HepG2 (cell line): Measurements from ENCODE around the gene YWHAQ. TPM values are rescaled to one million over a fixed set of nuclear protein-coding genes. Genes with fewer than 3 reads are reported as not detected.

ENCODE experiments used
- AKAP8 ChIP-seq: sonication (generic); formaldehyde crosslinking; IDR thresholded peaks from 2 replicates; pipeline ENCODE4 v1.5.1; 2020; ENCODE audit warnings: mild to moderate bottlenecking, missing genetic modification reagents
- ARNT2 ChIP-seq: sonication (generic); formaldehyde crosslinking; IDR thresholded peaks from 2 replicates; pipeline ENCODE4 v1.8.0; 2022; ENCODE audit warnings: mild to moderate bottlenecking, low read depth, missing genetic modification reagents, moderate library complexity
- CBX1 ChIP-seq: IDR thresholded peaks from one replicate; pipeline ENCODE4 v1.6.1; 2016; ENCODE audit warnings: antibody characterized with exemption, low read depth
- CBX5 ChIP-seq: sonication (generic); formaldehyde crosslinking; IDR thresholded peaks from 2 replicates; pipeline ENCODE4 v1.4.0; 2020; ENCODE audit warnings: missing genetic modification reagents, borderline replicate concordance
- KDM6A ChIP-seq: IDR thresholded peaks from 2 replicates; pipeline ENCODE4 v1.6.1; 2016; ENCODE audit warnings: low read depth
- MXD1 ChIP-seq: sonication (generic); formaldehyde crosslinking; IDR thresholded peaks from 2 replicates; pipeline ENCODE4 v1.4.0; 2020; ENCODE audit warnings: mild to moderate bottlenecking, missing genetic modification reagents
- PCBP2 ChIP-seq: fragments of 200-400 bp; formaldehyde crosslinking; optimal IDR thresholded peaks from 2 replicates; pipeline ENCODE3; 2018; ENCODE audit warnings: low read length, low read depth; ENCODE audit not compliant: poor library complexity, severe bottlenecking
- PHF21A ChIP-seq: sonication (generic); formaldehyde crosslinking; IDR thresholded peaks from 2 replicates; pipeline ENCODE4 v1.5.0; 2020; ENCODE audit warnings: mild to moderate bottlenecking, missing genetic modification reagents
- POLR2A ChIP-seq, 2 experiments: IDR thresholded peaks; 2 replicates each; pipeline ENCODE4 v1.6.1; 2011; ENCODE audit warnings: low read depth in 2 of 2, low read length in 2 of 2, mild to moderate bottlenecking in 1 of 2, moderate library complexity in 1 of 2; ENCODE audit not compliant: insufficient read depth in 1 of 2
- TBX2 ChIP-seq: sonication (generic); formaldehyde crosslinking; IDR thresholded peaks from 2 replicates; pipeline ENCODE4 v1.5.0; 2020; ENCODE audit warnings: missing genetic modification reagents, mild to moderate bottlenecking, borderline replicate concordance
- ZFY ChIP-seq: sonication (generic); formaldehyde crosslinking; IDR thresholded peaks from 2 replicates; pipeline ENCODE4 v1.4.0; 2020; ENCODE audit warnings: missing genetic modification reagents
- ZNF10 ChIP-seq: sonication (generic); formaldehyde crosslinking; IDR thresholded peaks from 2 replicates; pipeline ENCODE4 v1.4.0; 2020; ENCODE audit warnings: mild to moderate bottlenecking, low read depth, missing genetic modification reagents, borderline replicate concordance
- ZNF17 ChIP-seq: sonication (generic); formaldehyde crosslinking; IDR thresholded peaks from 2 replicates; pipeline ENCODE4 v1.5.0; 2020; ENCODE audit warnings: mild to moderate bottlenecking, missing genetic modification reagents
- ZNF235 ChIP-seq: sonication (generic); formaldehyde crosslinking; IDR thresholded peaks from 2 replicates; pipeline ENCODE4 v1.8.1; 2023; ENCODE audit warnings: mild to moderate bottlenecking, missing genetic modification reagents, borderline replicate concordance
- ZNF274 ChIP-seq: sonication (generic); formaldehyde crosslinking; IDR thresholded peaks from 2 replicates; pipeline ENCODE4 v1.5.1; 2020; ENCODE audit warnings: mild to moderate bottlenecking, missing genetic modification reagents
- ZNF34 ChIP-seq: sonication (generic); formaldehyde crosslinking; IDR thresholded peaks from 2 replicates; pipeline ENCODE4 v1.4.0; 2020; ENCODE audit warnings: mild to moderate bottlenecking, missing genetic modification reagents, borderline replicate concordance
- ZNF446 ChIP-seq: sonication (generic); formaldehyde crosslinking; IDR thresholded peaks from 2 replicates; pipeline ENCODE4 v1.5.0; 2020; ENCODE audit warnings: mild to moderate bottlenecking, missing genetic modification reagents
- ZNF589 ChIP-seq: sonication (generic); formaldehyde crosslinking; conservative IDR thresholded peaks from 2 replicates; pipeline ENCODE4 v1.8.0; 2022; ENCODE audit warnings: mild to moderate bottlenecking, moderate library complexity, missing genetic modification reagents
- ZNF773 ChIP-seq: sonication (generic); formaldehyde crosslinking; IDR thresholded peaks from 2 replicates; pipeline ENCODE4 v1.4.0; 2020; ENCODE audit warnings: missing genetic modification reagents, borderline replicate concordance
- ZNF775 ChIP-seq: sonication (generic); formaldehyde crosslinking; IDR thresholded peaks from 2 replicates; pipeline ENCODE4 v1.4.0; 2020; ENCODE audit warnings: missing genetic modification reagents, mild to moderate bottlenecking, moderate library complexity, borderline replicate concordance
- ZSCAN31 ChIP-seq: sonication (generic); formaldehyde crosslinking; IDR thresholded peaks from 2 replicates; pipeline ENCODE4 v1.5.0; 2020; ENCODE audit warnings: low read depth, mild to moderate bottlenecking, missing genetic modification reagents
- ZSCAN9 ChIP-seq: IDR thresholded peaks from 2 replicates; pipeline ENCODE4 v1.6.1; 2016; ENCODE audit warnings: borderline replicate concordance
- polyA plus RNA-seq, 8 experiments: library from polyadenylated mRNA; depleted of rRNA in 3 of 8; stranded (reverse) in 7 of 8; unstranded in 1 of 8; fragments of >200 nt; fragmentation: Illumina TruSeq in 4 of 8; extraction: Trizol in 4 of 8; gene quantifications; 2 replicates each; pipeline versions ENCODE4 v1.2.1 to v1.2.3, GENCODE V29; 2011 to 2016; ENCODE audit warnings: low read depth in 4 of 8, missing spikeins in 1 of 8, mixed read lengths in 1 of 8; ENCODE audit not compliant: insufficient read depth in 1 of 8
- total RNA-seq, 5 experiments: library from RNA; depleted of rRNA; stranded (reverse); fragments of >200 nt; fragmentation: Illumina TruSeq; extraction: Trizol; gene quantifications; 2 replicates each; pipeline ENCODE4 v1.2.3, GENCODE V29; 2016; ENCODE audit warnings: low read depth in 1 of 5
- TF ChIP-seq, protein P1 (sequence below): sonication (generic); formaldehyde crosslinking; IDR thresholded peaks from 2 replicates; pipeline ENCODE4 v1.4.0; 2020; ENCODE audit warnings: low read depth, mild to moderate bottlenecking, missing genetic modification reagents
- TF ChIP-seq, protein P2 (sequence below): IDR thresholded peaks from 2 replicates; pipeline ENCODE4 v1.6.1; 2016; ENCODE audit warnings: missing compliant biosample characterization, missing genetic modification reagents, borderline replicate concordance
- TF ChIP-seq, protein P3 (sequence below): IDR thresholded peaks from 2 replicates; pipeline ENCODE4 v1.6.1; 2016; ENCODE audit warnings: missing compliant biosample characterization, missing genetic modification reagents, borderline replicate concordance
- TF ChIP-seq, protein P4 (sequence below): sonication (generic); formaldehyde crosslinking; IDR thresholded peaks from 2 replicates; pipeline ENCODE4 v1.5.0; 2020; ENCODE audit warnings: missing genetic modification reagents, mild to moderate bottlenecking, borderline replicate concordance

The YWHAQ gene
- total and polyA plus RNA-seq, 2 of the 13 experiments (the other 11 are each of a cell fraction or from before 2014, with no cell fraction given), result 160 to 304 TPM

DNA sequence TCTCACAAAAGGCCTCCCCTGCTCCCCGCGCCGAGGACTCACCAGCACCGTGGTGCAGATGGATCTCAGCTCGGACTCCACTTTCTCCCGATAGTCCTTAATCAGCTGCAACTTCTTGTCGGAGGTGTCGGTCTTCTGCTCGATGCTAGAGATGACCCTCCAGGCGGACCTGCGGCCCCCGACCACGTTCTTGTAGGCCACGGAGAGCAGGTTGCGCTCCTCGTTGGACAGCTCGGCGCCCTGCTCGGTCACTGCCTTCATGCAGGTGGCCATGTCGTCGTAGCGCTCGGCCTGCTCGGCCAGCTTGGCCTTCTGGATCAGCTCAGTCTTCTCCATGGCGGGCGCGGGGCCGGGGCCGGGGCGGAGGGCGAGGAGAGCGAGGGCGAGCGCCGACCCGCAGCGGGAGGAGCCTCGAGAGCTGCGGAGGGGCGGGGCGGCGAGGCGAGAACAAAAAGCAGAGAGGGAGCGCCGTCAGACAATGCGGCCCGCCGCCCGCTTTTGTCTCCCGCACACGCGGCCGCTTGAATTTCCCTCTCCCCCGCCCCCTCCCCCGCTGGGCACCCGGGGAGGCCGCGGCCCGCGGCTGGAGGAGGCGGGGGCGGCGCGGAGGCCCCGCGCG lies 571 bp downstream of the YWHAQ start (continued):
- TF ChIP-seq, protein P1, sequence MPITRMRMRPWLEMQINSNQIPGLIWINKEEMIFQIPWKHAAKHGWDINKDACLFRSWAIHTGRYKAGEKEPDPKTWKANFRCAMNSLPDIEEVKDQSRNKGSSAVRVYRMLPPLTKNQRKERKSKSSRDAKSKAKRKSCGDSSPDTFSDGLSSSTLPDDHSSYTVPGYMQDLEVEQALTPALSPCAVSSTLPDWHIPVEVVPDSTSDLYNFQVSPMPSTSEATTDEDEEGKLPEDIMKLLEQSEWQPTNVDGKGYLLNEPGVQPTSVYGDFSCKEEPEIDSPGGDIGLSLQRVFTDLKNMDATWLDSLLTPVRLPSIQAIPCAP (CRISPR knock-in tag), result peak; percentile 76; the same call in 1 of the 2 replicates
- TF ChIP-seq ZNF10 (CRISPR knock-in tag) (no peak), ZFY (peak; percentile 87; the same call in 1 of the 2 replicates), PHF21A (CRISPR knock-in tag) (0 out of 2 replicates have a peak, but pooled peaks have one; percentile 49), ZNF775 (0 out of 2 replicates have a peak, but pooled peaks have one; percentile 54), ZNF34 (CRISPR knock-in tag) (no peak), AKAP8 (CRISPR knock-in tag) (peak; percentile 64; the same call in 1 of the 2 replicates), ZNF235 (CRISPR knock-in tag) (no peak), ZSCAN31 (CRISPR knock-in tag) (no peak; the same call in 1 of the 2 replicates), ZNF446 (CRISPR knock-in tag) (peak; percentile 76; the same call in 1 of the 2 replicates), MXD1 (peak; percentile 62; the same call in 1 of the 2 replicates), ZNF274 (CRISPR knock-in tag) (peak; percentile 42; the same call in 1 of the 2 replicates), CBX5 (CRISPR knock-in tag) (peak; percentile 29; the same call in 1 of the 2 replicates), PCBP2 (no peak), ZNF17 (CRISPR knock-in tag) (no peak), TBX2 (CRISPR knock-in tag) (peak; percentile 39), KDM6A (CRISPR knock-in tag) (no peak), ZNF773 (CRISPR knock-in tag) (0 out of 2 replicates have a peak, but pooled peaks have one; percentile 16), POLR2A (IDR thresholded peaks at IDR 0.05; ENCODE audit: insufficient read depth in 1 of 2, low read depth in 2 of 2, low read length in 2 of 2) (peak; percentile 18 to 67), ZSCAN9 (CRISPR knock-in tag) (0 out of 2 replicates have a peak, but pooled peaks have one; percentile 28), ZNF589 (CRISPR knock-in tag) (0 out of 2 replicates have a peak, but pooled peaks have one; percentile 15), CBX1 (peak; percentile 57), ARNT2 (CRISPR knock-in tag) (peak; percentile 63; the same call in 1 of the 2 replicates)
- TF ChIP-seq, protein P2, sequence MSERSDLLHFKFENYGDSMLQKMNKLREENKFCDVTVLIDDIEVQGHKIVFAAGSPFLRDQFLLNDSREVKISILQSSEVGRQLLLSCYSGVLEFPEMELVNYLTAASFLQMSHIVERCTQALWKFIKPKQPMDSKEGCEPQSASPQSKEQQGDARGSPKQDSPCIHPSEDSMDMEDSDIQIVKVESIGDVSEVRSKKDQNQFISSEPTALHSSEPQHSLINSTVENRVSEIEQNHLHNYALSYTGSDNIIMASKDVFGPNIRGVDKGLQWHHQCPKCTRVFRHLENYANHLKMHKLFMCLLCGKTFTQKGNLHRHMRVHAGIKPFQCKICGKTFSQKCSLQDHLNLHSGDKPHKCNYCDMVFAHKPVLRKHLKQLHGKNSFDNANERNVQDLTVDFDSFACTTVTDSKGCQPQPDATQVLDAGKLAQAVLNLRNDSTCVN (CRISPR knock-in tag), result 0 out of 2 replicates have a peak, but pooled peaks have one; percentile 27
- TF ChIP-seq, protein P3, sequence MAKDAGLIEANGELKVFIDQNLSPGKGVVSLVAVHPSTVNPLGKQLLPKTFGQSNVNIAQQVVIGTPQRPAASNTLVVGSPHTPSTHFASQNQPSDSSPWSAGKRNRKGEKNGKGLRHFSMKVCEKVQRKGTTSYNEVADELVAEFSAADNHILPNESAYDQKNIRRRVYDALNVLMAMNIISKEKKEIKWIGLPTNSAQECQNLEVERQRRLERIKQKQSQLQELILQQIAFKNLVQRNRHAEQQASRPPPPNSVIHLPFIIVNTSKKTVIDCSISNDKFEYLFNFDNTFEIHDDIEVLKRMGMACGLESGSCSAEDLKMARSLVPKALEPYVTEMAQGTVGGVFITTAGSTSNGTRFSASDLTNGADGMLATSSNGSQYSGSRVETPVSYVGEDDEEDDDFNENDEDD, result 0 out of 2 replicates have a peak, but pooled peaks have one; percentile 36
- TF ChIP-seq, protein P4, sequence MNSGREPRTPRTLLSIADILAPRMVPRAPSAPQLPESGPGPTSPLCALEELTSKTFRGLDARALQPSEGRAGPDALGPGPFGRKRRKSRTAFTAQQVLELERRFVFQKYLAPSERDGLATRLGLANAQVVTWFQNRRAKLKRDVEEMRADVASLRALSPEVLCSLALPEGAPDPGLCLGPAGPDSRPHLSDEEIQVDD (CRISPR knock-in tag), result peak; percentile 65; the same call in 1 of the 2 replicates
